HEK293T (cell line): ENCODE results near the gene HOXB2.

ENCODE experiments used
- FOXK2 ChIP-seq: fragments of 450-650 bp; IDR thresholded peaks from 2 replicates; pipeline ENCODE4 v1.6.1; 2016; ENCODE audit warnings: mild to moderate bottlenecking
- FOXM1 ChIP-seq: fragments of 450-650 bp; IDR thresholded peaks from 2 replicates; pipeline ENCODE4 v1.6.1; 2017; ENCODE audit warnings: mild to moderate bottlenecking, borderline replicate concordance
- SUZ12 ChIP-seq: fragments of 450-650 bp; IDR thresholded peaks from 2 replicates; pipeline ENCODE4 v1.6.1; 2016; ENCODE audit warnings: mild to moderate bottlenecking
- ZNF384 ChIP-seq: fragments of 450-650 bp; IDR thresholded peaks from 2 replicates; pipeline ENCODE4 v1.6.1; 2016

DNA sequence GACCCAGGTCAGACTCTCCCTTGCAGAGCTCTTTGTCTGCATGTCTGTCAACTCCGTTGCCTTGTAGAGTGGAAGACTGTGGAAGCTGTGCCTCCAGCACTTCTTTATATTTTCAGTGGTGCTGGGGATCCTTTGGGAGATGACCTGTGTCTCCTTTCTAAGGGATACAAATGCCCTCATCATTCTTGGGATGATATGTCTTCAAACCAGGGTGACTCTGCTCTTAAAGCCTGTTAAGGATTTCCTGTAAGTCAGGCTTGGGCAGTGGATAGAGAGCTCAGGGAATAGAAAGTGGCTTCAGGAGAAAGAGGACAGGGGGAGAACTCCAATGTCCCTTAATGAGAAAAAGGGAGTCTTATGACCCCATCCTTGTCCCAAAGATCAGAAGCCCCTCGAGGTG lies 43.6 kb upstream of the HOXB2 start:
- TF ChIP-seq FOXK2 = no peak
- no peak for TF ChIP-seq ZNF384
- TF ChIP-seq SUZ12 = no peak
- no peak for TF ChIP-seq FOXM1
